A673 (cell line): ENCODE data around the gene ATP6V1F. TPM values are rescaled to one million over a fixed set of nuclear protein-coding genes. Genes with fewer than 3 reads are reported as not detected.

Experiments used
- BruUV-seq: library from RNA; stranded (reverse); fragments of 400-500 nt; replicated peaks from 2 replicates; lab custom pipeline; 2021; lab: Mats Ljungman, UMichigan
- CTCF ChIA-PET: fragments of 300-600 bp; sonication (Branson Sonifier 250); formaldehyde crosslinking; loops from one replicate; lab custom pipeline; 2022; ENCODE audit warnings: antibody characterized with exemption; lab: Charles Lee
- POLR2A ChIA-PET: fragments of 300-600 bp; sonication (Branson Sonifier 250); formaldehyde crosslinking; loops from one replicate; lab custom pipeline; 2022; ENCODE audit warnings: antibody characterized with exemption; ENCODE audit not compliant: low non-redundant PET; lab: Charles Lee
- DNase-seq: peaks from one replicate; pipeline ENCODE4 v3.0.0-alpha.2; 2015; ENCODE audit warnings: low spot score
- H3K27ac ChIP-seq: fragments of 200-600 bp; sonication (generic); 2 replicates; pipeline ENCODE4 v1.5.1; 2016; ENCODE audit warnings: mixed run types, low read depth, mild to moderate bottlenecking, mixed read lengths, antibody characterized with exemption, low read length; ENCODE audit not compliant: poor library complexity, severe bottlenecking
- H3K27me3 ChIP-seq: fragments of 200-600 bp; sonication (generic); replicated peaks from 2 replicates; pipeline ENCODE4 v1.6.1; 2017; ENCODE audit warnings: mixed run types, low read depth, mild to moderate bottlenecking, mixed read lengths, antibody characterized with exemption, low read length; ENCODE audit not compliant: insufficient read depth, poor library complexity
- H3K36me3 ChIP-seq: fragments of 200-600 bp; sonication (generic); 2 replicates; pipeline ENCODE4 v1.6.1; 2016; ENCODE audit warnings: mixed run types, mild to moderate bottlenecking, mixed read lengths, antibody characterized with exemption, low read length; ENCODE audit not compliant: insufficient read depth, poor library complexity, severe bottlenecking
- H3K4me1 ChIP-seq: fragments of 200-600 bp; sonication (generic); 2 replicates; pipeline ENCODE4 v1.6.1; 2017; ENCODE audit warnings: mixed run types, mild to moderate bottlenecking, mixed read lengths, antibody characterized with exemption, low read length; ENCODE audit not compliant: insufficient read depth, poor library complexity, severe bottlenecking
- H3K4me3 ChIP-seq: fragments of 200-600 bp; sonication (generic); 2 replicates; pipeline ENCODE4 v1.5.1; 2016; ENCODE audit warnings: low read depth, mixed run types, mild to moderate bottlenecking, mixed read lengths, low read length; ENCODE audit not compliant: poor library complexity, severe bottlenecking
- H3K9me3 ChIP-seq: fragments of 200-600 bp; sonication (generic); 2 replicates; pipeline ENCODE4 v1.6.1; 2016; ENCODE audit warnings: mixed run types, low read depth, mild to moderate bottlenecking, mixed read lengths, antibody characterized with exemption, low read length; ENCODE audit not compliant: poor library complexity, severe bottlenecking
- CTCF ChIP-seq: fragments of 300-800, 200-600 bp; sonication (generic); conservative IDR thresholded peaks from 2 replicates; pipeline ENCODE4 v1.5.1; 2017; ENCODE audit warnings: low read depth, mild to moderate bottlenecking, antibody characterized with exemption, low read length, moderate library complexity, mixed read lengths
- EZH2 ChIP-seq: fragments of 200-600 bp; sonication (generic); IDR thresholded peaks from 2 replicates; pipeline ENCODE4 v1.6.1; 2017; ENCODE audit warnings: borderline replicate concordance, low read depth, mild to moderate bottlenecking, mixed read lengths, antibody characterized with exemption, low read length; ENCODE audit not compliant: poor library complexity, severe bottlenecking
- intact Hi-C: fragments of 100-400 bp; cut with micrococcal nuclease; formaldehyde crosslinking; loops from one replicate; pipeline ENCODE4 v1.10.0; 2022; ENCODE audit not compliant: unreplicated experiment
- total RNA-seq: library from RNA; stranded (reverse); gene quantifications from 2 replicates; pipeline ENCODE4 v1.2.3, GENCODE V29; 2021

Gene ATP6V1F
- total RNA-seq, 1 experiment from 2014 or later, result 148 TPM

DNA sequence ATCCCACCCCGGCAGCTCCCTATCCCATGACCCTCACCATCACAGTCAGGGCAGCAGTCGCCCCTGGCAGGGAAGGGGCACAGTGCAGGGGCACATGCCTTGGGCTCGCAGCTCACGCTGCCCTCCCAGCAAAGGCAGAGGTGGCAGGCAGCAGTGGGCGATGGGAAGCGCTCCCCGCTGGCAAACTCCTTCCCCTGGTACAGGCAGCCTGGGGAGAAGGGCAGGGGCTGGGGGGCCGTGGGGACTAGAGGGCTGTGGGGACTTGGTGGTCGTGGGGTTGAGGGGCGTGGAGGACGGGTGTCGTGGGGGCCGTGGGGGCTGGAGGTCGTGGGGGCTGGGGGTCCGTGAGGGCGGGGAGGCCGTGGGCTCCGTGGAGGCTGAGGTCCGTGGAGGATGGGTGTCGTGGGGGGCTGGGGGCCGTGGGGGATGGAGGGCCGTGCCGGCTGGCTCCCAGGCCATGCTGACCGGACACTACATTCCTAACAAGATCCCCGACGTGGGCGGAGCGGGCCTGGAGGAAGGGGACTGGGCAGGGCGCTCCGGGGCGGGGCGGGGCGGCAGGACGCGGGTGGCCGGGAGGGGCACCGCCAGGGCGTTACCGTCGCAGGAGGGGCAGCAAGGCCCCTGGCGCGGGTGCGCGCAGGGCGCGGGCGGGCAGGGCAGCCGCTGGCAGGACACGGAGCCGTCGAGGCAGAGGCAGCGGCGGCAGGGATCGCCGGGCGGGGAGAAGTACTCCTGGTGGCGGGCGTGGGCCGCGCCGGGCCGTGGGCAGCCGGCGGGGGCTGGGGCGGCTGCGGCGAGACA lies 27.9 kb downstream of the ATP6V1F start:
- no peaks in the 10 kb centered on the region for H3K36me3 ChIP-seq
- H3K4me1 ChIP-seq, result no peaks in the 10 kb centered on the region
- no peak for DNase-seq
- BruUV-seq, result no TSS peak
- ChIA-PET CTCF (no interaction called here), POLR2A (no interaction called here)
- peak overlapping the region; percentile 24 for H3K4me3 ChIP-seq
- no peak overlapping the region for H3K27ac ChIP-seq
- TF ChIP-seq EZH2 (no peak), CTCF (no peak)
- H3K27me3 ChIP-seq, result peaks cover 21% of the 10 kb centered on the region
- H3K9me3 ChIP-seq, result no peaks in the 10 kb centered on the region
- intact Hi-C loops, result no loop called here

DNA sequence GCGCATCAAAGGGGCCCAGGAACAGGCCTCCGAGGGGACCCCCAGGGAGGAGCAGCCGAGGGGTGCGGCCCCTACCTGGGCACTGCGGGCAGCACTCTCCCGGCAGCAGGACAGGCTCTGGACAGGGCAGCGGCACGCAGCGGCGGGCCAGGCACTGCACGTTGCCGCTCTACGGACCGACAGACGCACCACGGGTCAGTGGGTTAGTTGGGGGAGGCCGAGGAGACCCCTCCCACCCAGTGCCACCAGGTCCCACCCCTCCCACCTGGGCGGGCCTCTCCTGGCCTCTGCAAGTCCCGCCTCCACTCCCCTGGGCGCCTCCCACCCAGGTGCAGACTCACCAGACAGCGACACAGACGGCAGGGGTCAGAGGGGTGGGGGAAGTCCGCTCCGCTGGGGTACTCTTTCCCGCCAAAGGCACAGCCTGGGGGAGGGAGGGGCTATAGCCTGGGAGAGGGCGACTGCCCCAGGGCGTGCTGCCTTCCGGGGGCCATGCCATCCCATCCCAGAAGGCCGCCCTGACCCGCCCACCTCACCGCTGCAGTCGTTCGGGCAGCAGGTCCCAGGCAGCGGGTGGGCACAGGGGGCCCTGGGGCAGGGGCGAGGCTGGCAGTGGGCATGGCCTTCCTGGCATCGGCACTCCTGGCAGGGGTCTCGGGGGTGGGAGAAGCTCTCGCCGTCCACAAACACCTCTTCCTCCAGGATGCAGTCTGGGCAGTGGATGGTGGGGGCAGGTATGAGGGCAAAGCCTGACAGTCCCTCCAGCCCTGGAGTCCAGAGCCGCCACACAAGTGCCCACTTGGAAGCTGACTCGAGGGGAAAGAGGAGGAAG lies 28.7 kb downstream of the ATP6V1F start:
- ChIA-PET POLR2A (no interaction called here), CTCF (no interaction called here)
- DNase-seq, result no peak
- BruUV-seq, result no TSS peak
- intact Hi-C loops, result no loop called here
- no peaks in the 10 kb centered on the region for H3K4me1 ChIP-seq
- H3K27me3 ChIP-seq, result peaks cover 21% of the 10 kb centered on the region
- no peak overlapping the region for H3K4me3 ChIP-seq
- no peaks in the 10 kb centered on the region for H3K36me3 ChIP-seq
- no peak overlapping the region for H3K27ac ChIP-seq
- TF ChIP-seq EZH2, result no peak
- no peak for TF ChIP-seq CTCF
- H3K9me3 ChIP-seq, result no peaks in the 10 kb centered on the region

DNA sequence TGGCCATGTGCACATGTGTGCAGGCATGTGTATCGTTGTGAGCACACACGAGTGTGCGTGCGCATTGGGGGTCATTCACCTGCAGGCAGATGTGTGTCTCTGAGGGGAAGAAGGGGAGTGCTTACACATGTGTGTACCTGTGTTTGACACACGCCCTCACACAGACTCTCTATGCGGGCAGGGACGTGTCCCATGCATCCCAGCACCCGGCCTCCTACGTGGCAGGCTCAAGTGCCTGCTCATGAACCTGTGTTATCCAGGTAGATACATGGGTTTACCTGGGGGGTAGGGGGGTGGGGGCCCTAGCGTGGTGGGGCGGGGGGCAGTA lies 29.2 kb downstream of the ATP6V1F start:
- ChIA-PET CTCF (no interaction called here), POLR2A (no interaction called here)
- H3K36me3 ChIP-seq, result no peaks in the 10 kb centered on the region
- DNase-seq, result no peak
- intact Hi-C loops, result no loop called here
- H3K4me1 ChIP-seq, result no peaks in the 10 kb centered on the region
- no peak for TF ChIP-seq EZH2
- TF ChIP-seq CTCF, result no peak
- H3K9me3 ChIP-seq, result no peaks in the 10 kb centered on the region
- H3K27me3 ChIP-seq, result peaks cover 21% of the 10 kb centered on the region
- H3K4me3 ChIP-seq, result no peak overlapping the region
- no TSS peak for BruUV-seq
- H3K27ac ChIP-seq, result no peak overlapping the region
